ENCODE results near the gene CAST. TPM values are rescaled to one million over a fixed set of nuclear protein-coding genes. Genes with fewer than 3 reads are reported as not detected.

CAST gene
- total RNA-seq, 1 experiment from 2014 or later = 395 TPM

GRCh38 chr5:96771395-96771794 lies 109.2 kb downstream of the CAST start:
- H3K9me3 Mint-ChIP-seq (ENCODE audit: low read depth, unreplicated experiment) = no peaks in the 10 kb centered on the region
- no peak for TF ChIP-seq CTCF (IDR thresholded peaks at IDR 0.05; ENCODE audit: unreplicated experiment)
- H3K4me3 Mint-ChIP-seq (ENCODE audit: low read depth, unreplicated experiment) = no peak overlapping the region
- CTCF ChIA-PET = interaction anchor here (1.0 kb wide), 1 partner anchor 157 kb away, joined by 4 read pairs; no protein-coding TSS in a partner anchor
- no peak for DNase-seq
- no peaks in the 10 kb centered on the region for H3K4me1 Mint-ChIP-seq (ENCODE audit: low read depth, unreplicated experiment)
- H3K27me3 Mint-ChIP-seq (ENCODE audit: unreplicated experiment) = no peaks in the 10 kb centered on the region
- no peak overlapping the region for H3K27ac Mint-ChIP-seq (ENCODE audit: unreplicated experiment)
- intact Hi-C loops (cut with micrococcal nuclease; ENCODE audit: unreplicated experiment) = no loop called here
- peaks cover 59% of the 10 kb centered on the region for H3K36me3 Mint-ChIP-seq (ENCODE audit: insufficient read depth, unreplicated experiment)
- BruUV-seq (replicated peaks) = no TSS peak

GRCh38 chr5:96772111-96772510 lies 109.9 kb downstream of the CAST start:
- intact Hi-C loops (cut with micrococcal nuclease; ENCODE audit: unreplicated experiment) = no loop called here
- no TSS peak for BruUV-seq (replicated peaks)

GRCh38 chr5:96772542-96772941 lies 110.4 kb downstream of the CAST start:
- CTCF ChIA-PET = no interaction called here
- peaks cover 58% of the 10 kb centered on the region for H3K36me3 Mint-ChIP-seq (ENCODE audit: insufficient read depth, unreplicated experiment)
- no peaks in the 10 kb centered on the region for H3K9me3 Mint-ChIP-seq (ENCODE audit: low read depth, unreplicated experiment)
- no TSS peak for BruUV-seq (replicated peaks)
- intact Hi-C loops (cut with micrococcal nuclease; ENCODE audit: unreplicated experiment) = no loop called here
- no peak for DNase-seq
- no peaks in the 10 kb centered on the region for H3K27me3 Mint-ChIP-seq (ENCODE audit: unreplicated experiment)
- TF ChIP-seq CTCF (IDR thresholded peaks at IDR 0.05; ENCODE audit: unreplicated experiment) = no peak
- no peaks in the 10 kb centered on the region for H3K4me1 Mint-ChIP-seq (ENCODE audit: low read depth, unreplicated experiment)
- no peak overlapping the region for H3K27ac Mint-ChIP-seq (ENCODE audit: unreplicated experiment)
- H3K4me3 Mint-ChIP-seq (ENCODE audit: low read depth, unreplicated experiment) = no peak overlapping the region

More at GRCh38 chr5:96772111-96772510, 109.9 kb downstream of the CAST start:
- no peak for TF ChIP-seq CTCF (IDR thresholded peaks at IDR 0.05; ENCODE audit: unreplicated experiment)
- DNase-seq = no peak
- H3K36me3 Mint-ChIP-seq (ENCODE audit: insufficient read depth, unreplicated experiment) = peaks cover 55% of the 10 kb centered on the region
- H3K9me3 Mint-ChIP-seq (ENCODE audit: low read depth, unreplicated experiment) = no peaks in the 10 kb centered on the region
- H3K4me3 Mint-ChIP-seq (ENCODE audit: low read depth, unreplicated experiment) = no peak overlapping the region
- H3K4me1 Mint-ChIP-seq (ENCODE audit: low read depth, unreplicated experiment) = no peaks in the 10 kb centered on the region
- CTCF ChIA-PET = interaction anchor here (1.0 kb wide), 1 partner anchor 158 kb away, joined by 4 read pairs; no protein-coding TSS in a partner anchor
- H3K27me3 Mint-ChIP-seq (ENCODE audit: unreplicated experiment) = no peaks in the 10 kb centered on the region
- no peak overlapping the region for H3K27ac Mint-ChIP-seq (ENCODE audit: unreplicated experiment)

GRCh38 chr5:96775050-96775449 lies 112.9 kb downstream of the CAST start:
- Mint-ChIP-seq H3K27me3 (ENCODE audit: unreplicated experiment) (no peaks in the 10 kb centered on the region), H3K36me3 (ENCODE audit: insufficient read depth, unreplicated experiment) (peaks cover 63% of the 10 kb centered on the region), H3K9me3 (ENCODE audit: low read depth, unreplicated experiment) (no peaks in the 10 kb centered on the region), H3K4me3 (ENCODE audit: low read depth, unreplicated experiment) (no peak overlapping the region), H3K27ac (ENCODE audit: unreplicated experiment) (peak overlapping the region; percentile 11), H3K4me1 (ENCODE audit: low read depth, unreplicated experiment) (no peaks in the 10 kb centered on the region)
- DNase-seq = no peak
- TF ChIP-seq CTCF (IDR thresholded peaks at IDR 0.05; ENCODE audit: unreplicated experiment) = no peak
- no TSS peak for BruUV-seq (replicated peaks)
- intact Hi-C loops (cut with micrococcal nuclease; ENCODE audit: unreplicated experiment) = no loop called here
- CTCF ChIA-PET = no interaction called here
